Esophagus squamous epithelium (tissue), 4 donors: ENCODE results near the gene DNAJA1.
"Not testable (repeated sequence)": the region's sequence is repeated elsewhere in the genome, so short reads cannot be mapped to it uniquely, and the experiment has no call there.

Experiments used
- CTCF ChIP-seq, 6 experiments: fragments of 450-650 bp in 4 of 6; fragments of 200-600 bp in 2 of 6; sonication (generic) in 2 of 6; IDR thresholded peaks; one replicate each; pipeline ENCODE4 v1.5.1; 2016 to 2019; ENCODE audit warnings: antibody characterized with exemption in 6 of 6, mild to moderate bottlenecking in 4 of 6, moderate library complexity in 4 of 6
- POLR2A ChIP-seq, 4 donors: fragments of 450-650 bp; IDR thresholded peaks; one replicate each; pipeline ENCODE4 v1.6.1; 2017; ENCODE audit warnings: antibody characterized with exemption in 4 of 4, mild to moderate bottlenecking in 4 of 4, moderate library complexity in 3 of 4

- not testable (repeated sequence) for TF ChIP-seq CTCF, POLR2A (IDR thresholded peaks at IDR 0.05)
These were observed 19.7 kb upstream of the DNAJA1 start for GRCh38 chr9:33005335-33005734.
